NCI-H1417 (cell line): Measurements from ENCODE around the gene ADGRG6.
"Not testable (repeated sequence)": the region's sequence is repeated elsewhere in the genome, so short reads cannot be mapped to it uniquely, and the experiment has no call there.

Source experiments
- DNase-seq, 3 experiments: peaks; one replicate each; lab custom pipeline; 2025; lab: John Stamatoyannopoulos, UW

ADGRG6 gene

DNA sequence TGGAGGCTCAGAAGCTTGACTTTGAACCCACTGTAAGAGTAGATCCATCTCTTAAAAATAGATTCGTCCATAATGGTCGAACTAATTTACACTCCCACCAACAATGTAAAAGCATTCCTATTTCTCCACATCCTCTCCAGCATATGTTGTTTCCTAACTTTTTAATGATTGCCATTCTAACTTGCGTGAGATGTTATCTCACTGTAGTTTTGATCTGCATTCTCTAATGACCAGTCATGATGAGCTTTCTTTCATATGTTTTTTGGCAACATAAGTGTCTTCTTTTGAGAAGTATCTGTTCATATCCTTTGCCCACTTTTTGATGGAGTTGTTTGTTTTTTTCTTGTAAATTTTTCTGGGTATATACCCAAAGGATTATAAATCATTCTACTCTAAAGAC, 44.4 kb downstream of the ADGRG6 start:
- not testable (repeated sequence) for DNase-seq

DNA sequence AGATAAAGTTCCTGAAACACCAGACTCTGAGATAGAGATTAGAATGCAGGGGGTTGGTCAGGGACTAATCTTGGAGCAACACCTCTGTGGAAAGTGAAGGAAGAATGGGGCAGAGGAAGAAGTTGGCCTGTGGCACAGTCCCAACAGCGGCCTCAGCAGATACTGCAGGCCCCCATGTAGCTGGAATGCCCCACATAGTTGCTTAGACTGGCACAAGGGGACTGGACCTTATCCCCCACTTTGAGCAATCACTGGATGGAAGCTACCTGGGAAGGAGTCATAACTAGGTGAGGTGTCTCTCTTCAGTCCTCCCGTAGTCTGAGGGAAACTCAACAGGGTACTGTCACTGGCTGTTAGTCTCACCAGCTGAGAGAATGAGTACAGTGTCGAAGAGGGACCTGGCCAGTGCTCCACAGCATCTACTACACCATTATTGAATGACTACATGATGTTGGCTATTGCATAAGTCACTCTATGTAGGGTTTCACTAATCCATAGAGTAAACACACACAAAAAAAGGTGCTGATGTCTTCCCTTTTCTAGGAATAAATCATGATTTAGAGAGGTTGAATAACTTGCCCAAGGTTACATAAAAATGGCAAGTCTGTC, 47.5 kb downstream of the ADGRG6 start:
- DNase-seq, result no peak

DNA sequence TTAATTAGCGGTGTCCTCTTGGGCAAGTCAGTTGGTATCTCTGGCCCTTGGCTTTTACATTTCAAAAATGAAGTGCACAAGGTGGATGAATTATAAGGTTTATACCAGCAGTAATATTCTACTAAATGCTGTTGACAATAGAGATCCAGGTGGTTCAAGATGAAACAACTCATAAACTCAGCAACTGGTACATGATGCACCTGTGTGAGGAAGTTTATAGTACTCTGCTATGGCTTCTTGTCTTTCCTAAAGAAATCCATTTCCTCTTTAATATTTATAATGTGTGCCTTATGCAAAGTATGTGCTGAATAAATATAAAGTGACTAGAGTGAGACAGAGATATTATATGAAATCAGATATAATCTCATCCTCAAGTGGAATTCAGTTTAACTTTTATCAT, 48.5 kb downstream of the ADGRG6 start:
- no peak for DNase-seq

DNA sequence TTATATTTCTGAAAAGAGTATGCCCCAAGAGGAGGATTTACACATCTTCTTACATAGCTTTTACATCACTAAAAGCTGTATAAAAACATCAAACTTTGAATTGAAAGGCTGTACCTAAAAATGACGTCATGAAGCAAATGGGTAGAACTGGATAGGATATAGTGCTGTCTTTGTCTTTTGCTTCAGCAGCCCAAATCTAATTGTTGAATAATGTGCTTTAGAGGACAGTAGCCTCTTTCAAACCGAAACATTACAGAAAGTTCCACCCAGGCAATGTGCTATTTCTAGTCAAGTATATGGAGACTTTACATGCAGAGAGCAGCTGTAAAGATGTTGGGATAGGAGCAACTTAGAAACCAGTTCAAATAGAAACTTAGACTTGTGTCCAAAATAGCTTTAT, 51.9 kb downstream of the ADGRG6 start:
- DNase-seq, result no peak

DNA sequence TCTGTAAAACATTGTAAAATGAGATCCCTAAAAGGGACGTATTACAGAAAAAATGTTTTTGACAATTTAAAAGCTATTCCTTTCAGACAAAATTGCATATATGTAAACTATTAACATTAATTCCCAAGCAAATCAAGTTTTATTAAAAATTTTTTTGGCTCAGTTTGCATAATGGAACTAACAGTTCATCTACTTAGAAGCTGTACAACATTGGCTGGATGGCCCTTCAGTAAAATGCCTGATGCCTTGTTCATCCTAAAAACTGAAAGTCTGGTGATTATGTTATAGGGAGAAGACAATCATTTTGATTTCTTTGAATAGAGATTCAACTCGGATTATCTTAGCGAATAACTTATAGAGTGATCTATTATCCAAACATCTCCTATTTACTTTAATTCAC, 52.8 kb downstream of the ADGRG6 start:
- no peak for DNase-seq

DNA sequence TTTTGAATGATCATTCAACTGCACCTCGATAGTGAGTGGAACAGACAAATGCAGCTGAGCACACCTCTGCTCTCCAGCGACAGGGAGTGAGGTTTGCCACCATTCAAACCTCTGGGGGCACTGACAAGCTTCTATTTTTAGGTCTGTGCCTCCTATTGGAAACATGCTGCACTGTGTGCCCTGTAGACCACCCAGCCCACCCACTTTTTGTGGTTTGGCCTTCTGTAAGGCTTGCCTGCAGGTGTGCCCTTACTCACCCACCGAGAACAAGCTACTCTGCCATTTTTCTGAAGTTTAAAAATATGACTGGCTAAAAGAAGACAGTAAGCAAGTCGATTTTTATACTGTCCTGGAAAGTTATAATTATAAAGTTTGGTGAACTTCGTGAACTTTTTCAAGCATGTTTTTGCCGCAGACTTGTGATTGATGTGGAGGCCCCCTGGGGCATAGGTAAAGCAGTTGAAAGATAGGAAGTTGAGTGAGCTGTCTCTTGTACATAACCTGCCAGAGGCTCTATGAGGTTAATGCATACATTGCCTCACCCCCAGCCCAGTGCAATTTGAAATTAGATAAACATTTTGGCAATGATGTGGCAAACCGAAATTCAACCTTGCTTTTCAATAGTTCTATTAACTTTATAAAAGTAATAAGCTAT, 53.8 kb downstream of the ADGRG6 start:
- no peak for DNase-seq

DNA sequence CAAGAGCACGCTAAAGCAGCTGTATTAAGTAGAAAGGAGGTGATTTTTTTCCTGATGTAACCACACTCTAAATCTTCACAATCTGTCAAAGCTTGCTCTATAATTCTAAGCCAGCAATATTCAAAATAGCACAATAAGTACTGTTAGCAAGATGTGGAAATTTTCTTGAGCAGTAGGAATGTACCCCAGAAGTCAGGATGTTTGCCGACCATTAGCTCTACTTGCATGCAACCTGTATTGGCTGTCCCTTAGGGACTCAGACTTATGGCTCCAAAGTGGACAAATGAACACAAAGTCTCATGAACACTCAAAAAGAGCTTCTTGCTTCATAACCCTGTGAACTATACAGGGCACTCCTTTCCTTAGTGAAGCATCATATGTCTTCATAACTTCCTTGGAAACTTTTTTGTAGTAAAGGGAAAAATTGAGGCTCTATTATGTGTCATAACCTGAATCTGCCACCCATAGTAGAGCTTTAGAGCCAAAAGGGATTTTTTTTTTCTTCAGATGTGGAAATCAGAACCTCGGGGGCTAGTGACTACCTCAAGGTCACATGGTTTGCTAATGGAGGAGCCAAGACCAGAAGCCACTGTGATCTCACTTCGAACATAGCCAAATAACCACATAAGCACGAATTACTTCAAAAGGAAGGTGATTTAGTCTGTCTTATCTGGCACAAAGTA, 54.5 kb downstream of the ADGRG6 start:
- DNase-seq, result no peak

DNA sequence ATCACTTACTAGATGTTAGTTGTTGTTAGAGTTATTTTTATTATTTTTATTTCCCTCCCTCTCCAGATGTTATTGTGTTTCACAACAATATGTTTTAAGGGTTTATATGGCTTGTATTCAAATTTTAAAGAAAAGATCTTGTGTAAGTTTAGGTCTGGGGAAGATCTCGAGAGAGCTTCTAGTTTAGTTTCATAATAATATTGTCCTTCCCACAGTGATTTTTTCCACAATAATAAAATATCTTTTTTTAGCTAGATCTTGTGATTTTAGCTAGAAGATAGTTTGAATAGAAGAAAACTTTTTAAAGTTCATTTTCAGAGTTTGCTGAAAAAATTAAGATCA, 55.0 kb downstream of the ADGRG6 start:
- DNase-seq, result no peak

DNA sequence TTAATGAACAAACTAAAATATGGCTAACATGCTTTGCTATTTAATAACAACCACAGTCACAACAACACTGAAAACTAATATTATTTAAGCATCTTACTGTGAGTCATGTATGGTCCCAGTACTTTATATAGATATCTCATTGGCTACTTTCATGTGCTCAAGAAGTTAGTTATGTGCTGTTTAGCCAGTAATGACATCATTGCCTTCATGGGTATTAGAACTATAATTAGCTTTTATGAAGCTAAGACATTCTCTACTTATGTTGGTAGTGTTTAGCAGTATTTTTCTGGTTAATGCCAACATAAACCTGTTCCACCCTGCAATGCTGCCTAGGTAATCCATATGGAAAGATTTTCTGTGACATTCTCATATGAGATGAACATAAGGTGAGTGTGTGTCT, 56.1 kb downstream of the ADGRG6 start:
- DNase-seq, result no peak

DNA sequence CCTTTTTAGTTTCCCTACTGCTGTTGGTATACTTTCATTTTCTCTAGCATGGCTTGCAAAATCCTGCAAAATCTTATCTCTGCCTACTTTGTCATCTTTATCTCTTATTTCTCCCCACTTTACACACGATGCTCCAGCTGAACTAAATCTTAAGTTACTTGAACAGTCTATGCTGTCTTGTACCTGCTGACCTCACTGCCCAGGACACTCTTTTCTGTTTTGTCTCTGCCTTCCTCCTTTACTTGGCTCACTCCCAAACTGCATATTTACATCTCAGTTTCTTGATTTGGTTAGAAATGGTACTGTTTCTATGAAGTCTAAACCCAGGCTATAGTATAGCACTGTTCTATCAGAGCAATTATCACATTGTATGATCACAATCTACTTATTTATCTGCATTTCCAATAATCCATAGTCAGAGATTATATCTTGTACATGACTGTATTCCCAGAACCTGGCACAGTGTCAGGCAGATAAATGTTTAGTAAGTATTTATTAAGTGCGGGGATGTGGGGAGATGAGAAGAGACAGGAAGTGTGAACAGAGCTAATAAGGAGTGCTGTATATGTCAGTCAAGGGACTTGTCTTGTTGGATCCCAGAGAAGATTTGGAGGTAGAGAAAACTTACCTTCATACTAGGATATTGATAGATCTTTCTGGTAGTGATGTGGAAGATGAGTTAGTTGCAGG, 57.6 kb downstream of the ADGRG6 start:
- DNase-seq, result no peak

DNA sequence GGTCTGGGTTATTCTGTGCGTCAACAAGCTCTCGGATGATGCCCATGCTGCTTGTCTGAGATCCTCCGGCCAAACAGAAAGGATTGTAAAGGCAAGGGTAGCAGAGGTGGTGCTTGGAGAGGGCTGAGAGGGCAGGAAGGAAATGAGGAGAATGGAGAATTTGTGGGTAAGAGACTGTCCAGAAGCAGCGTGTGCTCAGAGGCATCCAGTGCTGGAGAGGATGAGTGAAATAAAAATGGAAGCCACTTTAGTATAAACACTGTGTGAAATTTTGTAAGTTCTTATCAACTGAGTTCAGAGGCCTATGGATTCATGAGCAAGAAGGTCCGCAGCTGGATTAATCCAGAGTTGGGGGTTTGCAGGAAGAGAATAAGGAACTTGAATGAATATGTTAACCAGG, 59.5 kb downstream of the ADGRG6 start:
- DNase-seq, result no peak

DNA sequence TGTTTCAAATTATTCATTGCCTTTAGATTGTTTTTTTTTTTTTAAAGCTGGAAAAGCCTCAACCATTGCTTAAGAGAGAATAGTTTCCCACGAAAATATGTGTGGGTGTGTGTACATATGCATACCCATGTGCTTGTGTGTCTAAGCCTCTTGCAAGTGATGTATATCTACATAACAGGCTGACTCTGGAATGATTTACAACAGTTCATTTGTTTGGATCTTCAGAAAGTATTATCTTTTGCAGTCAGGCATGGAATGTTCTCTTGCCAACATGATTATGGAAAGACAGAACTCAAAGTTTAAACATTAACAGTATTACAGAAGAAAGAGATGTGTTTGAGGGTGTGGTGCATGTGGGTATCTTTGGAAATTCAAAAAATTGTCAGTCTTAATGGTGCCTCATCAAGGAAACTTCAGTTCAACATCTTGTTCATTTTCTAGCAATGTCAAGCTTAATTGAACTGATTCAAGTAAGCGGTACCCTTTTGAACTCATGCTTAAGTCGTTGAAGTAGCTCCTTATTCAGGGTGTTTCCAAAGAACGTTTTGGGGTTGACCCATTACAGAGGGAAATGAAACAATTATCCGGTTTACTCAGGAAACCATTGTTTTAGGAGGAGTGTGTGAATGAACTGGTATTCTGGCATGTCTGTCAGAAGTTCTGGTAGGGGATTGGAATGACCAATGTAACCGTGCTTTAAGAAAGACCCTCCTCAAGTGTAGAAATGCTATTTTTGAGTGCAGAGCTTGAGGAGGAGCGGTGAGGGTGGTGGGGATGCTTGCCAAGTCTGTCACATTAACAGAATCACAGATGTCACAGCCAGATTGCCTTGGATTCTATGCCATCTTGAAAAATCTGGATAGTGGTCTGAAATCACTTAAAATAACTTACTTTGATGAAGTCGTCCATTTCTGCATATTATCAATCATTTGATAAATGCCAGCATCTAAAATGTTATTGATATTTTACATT, 60.3 kb downstream of the ADGRG6 start:
- DNase-seq, result no peak

DNA sequence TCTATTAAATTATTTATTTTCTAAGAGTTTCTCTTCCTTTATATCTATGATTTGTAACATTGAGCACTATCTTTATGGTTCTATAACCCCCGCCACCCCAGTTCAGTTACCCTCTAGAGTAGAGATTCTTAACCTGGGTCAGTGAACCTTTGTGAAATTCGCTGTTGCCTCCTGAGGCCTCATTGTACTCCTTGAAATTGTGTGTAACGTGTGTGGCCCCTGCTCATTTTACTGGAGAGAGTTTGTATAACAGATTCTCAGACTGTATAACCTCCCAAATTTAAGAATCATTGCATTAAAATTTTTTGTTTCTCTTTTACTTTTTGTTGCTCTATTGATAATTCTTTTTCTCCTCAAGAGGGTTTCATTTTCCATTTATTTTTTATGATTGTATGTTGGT, 65.3 kb downstream of the ADGRG6 start:
- no peak for DNase-seq

DNA sequence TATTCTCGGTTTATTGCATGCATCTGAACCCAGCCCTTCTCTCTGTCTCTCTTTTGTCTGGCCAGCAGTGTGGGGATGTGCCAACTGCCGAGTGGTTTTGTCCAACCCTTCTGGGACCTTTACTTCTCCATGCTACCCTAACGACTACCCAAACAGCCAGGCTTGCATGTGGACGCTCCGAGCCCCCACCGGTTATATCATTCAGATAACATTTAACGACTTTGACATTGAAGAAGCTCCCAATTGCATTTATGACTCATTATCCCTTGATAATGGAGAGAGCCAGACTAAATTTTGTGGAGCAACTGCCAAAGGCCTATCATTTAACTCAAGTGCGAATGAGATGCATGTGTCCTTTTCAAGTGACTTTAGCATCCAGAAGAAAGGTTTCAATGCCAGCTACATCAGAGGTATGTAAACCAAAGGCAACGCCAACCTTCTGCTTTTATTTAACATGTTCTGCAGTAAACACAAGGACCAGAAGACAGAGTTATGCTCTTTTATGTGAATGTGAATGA, 65.8 kb downstream of the ADGRG6 start:
- no peak for DNase-seq

DNA sequence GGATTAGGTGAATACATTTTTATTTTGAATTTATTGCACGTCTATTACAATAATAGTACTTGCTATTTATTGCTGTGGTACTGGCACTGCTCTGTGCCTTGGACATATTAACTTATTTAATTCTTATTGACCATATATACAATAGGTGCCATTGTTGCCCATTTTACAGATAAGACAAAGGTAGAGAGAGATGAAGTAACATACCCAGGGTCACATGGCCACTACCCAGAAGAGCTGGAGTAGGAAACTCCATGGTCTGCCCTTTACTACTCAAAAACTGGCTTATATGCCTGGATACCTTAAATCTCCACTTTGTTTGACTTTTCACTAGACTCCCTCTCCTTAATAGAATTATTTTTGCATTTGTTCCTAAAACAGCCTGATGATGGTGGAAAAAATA, 67.5 kb downstream of the ADGRG6 start:
- no peak for DNase-seq

DNA sequence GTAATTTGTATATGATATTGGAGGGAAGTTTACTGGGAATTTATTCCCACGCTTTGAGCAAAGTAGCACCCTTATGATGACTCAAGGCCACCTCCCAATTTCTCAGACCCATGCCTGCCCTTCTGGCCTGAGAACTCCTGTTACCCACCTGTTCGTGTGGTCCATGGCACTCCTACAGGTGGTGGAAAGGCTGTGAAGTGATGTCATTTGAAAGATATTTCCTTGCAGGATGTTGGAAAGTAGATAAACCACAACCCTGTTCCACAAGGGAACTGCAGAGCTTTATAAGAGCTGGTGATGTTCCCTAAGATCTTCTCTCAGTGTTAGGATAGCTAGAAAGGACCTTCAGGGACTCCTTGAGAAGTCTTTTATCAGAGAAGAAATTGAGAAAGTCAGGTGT, 70.5 kb downstream of the ADGRG6 start:
- no peak for DNase-seq

DNA sequence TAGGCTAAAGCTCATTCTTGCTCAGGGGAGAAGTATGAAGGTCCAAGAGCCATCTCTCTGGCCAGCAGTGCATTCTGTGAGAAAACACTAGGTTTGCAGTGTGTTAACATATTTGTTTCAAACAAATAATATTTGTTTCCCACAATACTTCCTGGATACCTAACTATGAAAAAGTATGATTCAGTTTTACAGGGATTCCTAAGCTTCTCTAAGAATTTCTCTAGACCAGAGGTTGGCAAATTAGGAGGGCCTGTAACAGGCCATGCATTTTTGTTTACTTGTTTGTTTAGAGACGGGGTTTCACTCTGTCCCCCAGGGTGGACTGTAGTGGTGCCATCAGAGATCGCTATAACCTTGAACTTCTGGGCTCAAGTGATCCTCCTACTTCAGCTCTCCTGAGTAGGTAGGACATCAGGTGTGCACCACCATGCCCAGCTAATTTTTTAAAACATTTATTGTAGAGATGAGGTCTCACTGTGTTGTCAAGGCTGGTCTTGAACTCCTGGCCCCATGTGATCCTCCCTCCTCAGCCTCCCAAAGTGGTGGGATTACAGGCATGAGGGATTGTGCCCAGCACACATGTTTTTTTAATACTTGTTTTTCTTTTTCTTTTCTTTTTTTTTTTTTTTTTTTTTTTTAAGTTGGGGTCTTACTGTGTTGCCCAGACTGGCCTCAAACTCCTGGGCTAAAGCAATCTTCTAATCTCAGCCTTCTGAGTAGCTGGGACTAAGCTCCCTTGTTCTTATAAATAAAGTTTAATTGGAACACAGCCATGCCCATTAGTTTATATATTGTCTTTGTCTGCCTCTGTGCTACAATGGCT, 71.7 kb downstream of the ADGRG6 start:
- no peak for DNase-seq

DNA sequence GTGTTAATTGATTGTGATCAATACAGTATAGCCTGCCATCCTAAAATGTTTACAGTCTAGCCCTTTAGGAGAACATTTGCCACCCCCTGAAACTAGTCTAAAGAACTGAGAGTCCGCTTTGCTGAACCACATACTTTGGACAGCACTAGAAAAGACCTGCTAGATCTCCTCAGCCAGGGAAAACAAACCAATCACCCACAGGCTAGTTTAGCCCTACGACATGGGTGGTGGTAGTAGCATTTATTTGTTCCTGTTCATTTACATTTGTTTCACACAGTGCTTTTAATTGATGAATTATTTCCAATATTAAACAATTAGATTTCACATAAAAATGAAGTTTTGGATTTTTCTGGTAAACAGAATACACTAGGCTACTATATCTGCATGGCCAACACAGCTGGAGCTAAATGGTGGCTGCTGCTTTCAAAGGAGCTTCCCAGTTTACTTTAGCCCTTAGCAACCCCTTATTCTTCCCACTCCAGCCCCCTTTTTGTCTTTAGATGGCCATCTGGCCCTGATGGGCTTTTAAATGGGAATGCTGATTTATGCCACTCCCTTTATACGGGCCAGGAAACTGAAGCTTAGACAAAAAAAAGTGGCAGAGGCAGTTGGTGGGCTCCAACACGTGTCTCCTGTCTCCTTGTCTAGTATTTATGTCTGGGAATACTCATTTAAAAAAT, 72.4 kb downstream of the ADGRG6 start:
- peak in 1 of 3 experiments; percentile 35 for DNase-seq

DNA sequence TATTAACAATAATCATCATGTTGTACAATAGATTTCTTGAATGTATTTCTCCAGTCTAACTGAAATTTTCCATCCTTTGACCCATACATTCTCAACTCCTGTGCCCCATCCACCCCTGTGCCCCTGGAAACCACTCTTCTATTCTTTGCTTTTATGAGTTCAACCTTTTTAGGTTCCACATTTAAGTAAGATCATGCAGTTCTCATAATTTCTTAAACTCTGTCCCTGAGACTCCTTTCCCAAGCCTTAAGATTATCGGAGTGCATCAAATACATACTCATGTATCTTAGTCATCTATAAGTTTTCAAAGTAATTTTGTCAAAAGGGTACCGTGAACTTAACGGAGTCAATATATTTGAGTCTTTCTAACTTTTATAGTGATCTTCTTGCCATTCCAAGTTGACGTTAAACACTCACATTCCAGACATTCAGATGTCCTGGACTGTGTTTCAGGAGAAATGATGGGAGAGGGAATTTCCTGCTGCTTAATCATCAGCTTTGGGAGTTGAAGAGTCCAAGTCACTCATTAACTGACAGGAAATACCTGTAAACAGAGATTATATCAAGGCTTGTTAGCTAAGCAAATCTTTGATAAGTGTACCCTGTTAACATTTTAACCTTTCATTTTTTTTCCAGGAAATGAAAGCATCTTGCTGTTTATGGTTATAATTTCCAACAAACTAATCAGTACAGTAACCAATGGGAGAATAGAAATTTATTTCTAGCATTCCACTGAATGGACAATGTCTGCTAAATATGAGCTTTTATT, 73.3 kb downstream of the ADGRG6 start:
- DNase-seq, result peak in 1 of 3 experiments; percentile 38
